GM23338 (cell line): ENCODE data around the gene PERM1. TPM values are rescaled to one million over a fixed set of nuclear protein-coding genes. Genes with fewer than 3 reads are reported as not detected.

Experiments
- CREB1 ChIP-seq: fragments of 250-450 bp; sonication (Bioruptor Pico); IDR thresholded peaks from 2 replicates; pipeline ENCODE4 v1.5.0; 2020; ENCODE audit warnings: low read depth, mild to moderate bottlenecking, moderate library complexity
- CTCF ChIP-seq, 2 experiments: fragments of 200-600 bp in 1 of 2; sonication (generic) in 1 of 2; conservative IDR thresholded peaks; 2 replicates each; pipeline versions ENCODE4 v1.5.1 to v1.6.1; 2016 to 2017; ENCODE audit warnings: antibody characterized with exemption in 2 of 2, low read depth in 2 of 2, mild to moderate bottlenecking in 2 of 2, moderate library complexity in 1 of 2
- ETS1 ChIP-seq: IDR thresholded peaks from 2 replicates; pipeline ENCODE4 v1.6.1; 2016; ENCODE audit warnings: antibody characterized with exemption
- EZH2 ChIP-seq: fragments of 200-600 bp; sonication (generic); IDR thresholded peaks from one replicate; pipeline ENCODE4 v1.8.0; 2017; ENCODE audit warnings: antibody characterized with exemption, mild to moderate bottlenecking, low read depth; ENCODE audit not compliant: unreplicated experiment
- EZH2phosphoT487 ChIP-seq: fragments of 200-600 bp; sonication (generic); IDR thresholded peaks from one replicate; pipeline ENCODE4 v1.8.1; 2018; ENCODE audit warnings: antibody characterized with exemption; ENCODE audit not compliant: unreplicated experiment
- JUNB ChIP-seq: IDR thresholded peaks from one replicate; pipeline ENCODE4 v1.6.1; 2016; ENCODE audit warnings: antibody characterized with exemption; ENCODE audit not compliant: unreplicated experiment
- NANOG ChIP-seq: IDR thresholded peaks from 2 replicates; pipeline ENCODE4 v1.6.1; 2016; ENCODE audit warnings: antibody characterized with exemption, borderline replicate concordance
- POLR2AphosphoS5 ChIP-seq: IDR thresholded peaks from 2 replicates; pipeline ENCODE4 v1.6.1; 2016; ENCODE audit warnings: antibody characterized with exemption, low read depth
- STAT1 ChIP-seq: IDR thresholded peaks from one replicate; pipeline ENCODE4 v1.6.1; 2016; ENCODE audit warnings: antibody characterized with exemption; ENCODE audit not compliant: unreplicated experiment
- ZNF114 ChIP-seq: fragments of 250-450 bp; sonication (Bioruptor Pico); IDR thresholded peaks from 2 replicates; pipeline ENCODE4 v1.5.0; 2020; ENCODE audit warnings: mild to moderate bottlenecking, moderate library complexity
- polyA plus RNA-seq: library from polyadenylated mRNA; unstranded; fragments of >200 nt; fragmentation: Nextera tagmentation; extraction: Ambion mirVana; gene quantifications from 2 replicates; pipeline ENCODE4 v1.2.1, GENCODE V29; 2016
- total RNA-seq: library from RNA; depleted of rRNA; stranded (reverse); fragments of >200 nt; shearing (Covaris generic); gene quantifications from 2 replicates; pipeline ENCODE4 v1.2.3, GENCODE V29; 2014
- TF ChIP-seq, protein P1 (sequence below): fragments of 250-450 bp; sonication (Bioruptor Pico); IDR thresholded peaks from 2 replicates; pipeline ENCODE4 v1.5.0; 2020; ENCODE audit warnings: mild to moderate bottlenecking, moderate library complexity

The PERM1 gene
- total and polyA plus RNA-seq, 2 experiments from 2014 or later, result 1.1 TPM; not detected in 1

GRCh38 chr1:971751-972506, 10.0 kb downstream of the PERM1 start (continued):
- TF ChIP-seq, protein P1, sequence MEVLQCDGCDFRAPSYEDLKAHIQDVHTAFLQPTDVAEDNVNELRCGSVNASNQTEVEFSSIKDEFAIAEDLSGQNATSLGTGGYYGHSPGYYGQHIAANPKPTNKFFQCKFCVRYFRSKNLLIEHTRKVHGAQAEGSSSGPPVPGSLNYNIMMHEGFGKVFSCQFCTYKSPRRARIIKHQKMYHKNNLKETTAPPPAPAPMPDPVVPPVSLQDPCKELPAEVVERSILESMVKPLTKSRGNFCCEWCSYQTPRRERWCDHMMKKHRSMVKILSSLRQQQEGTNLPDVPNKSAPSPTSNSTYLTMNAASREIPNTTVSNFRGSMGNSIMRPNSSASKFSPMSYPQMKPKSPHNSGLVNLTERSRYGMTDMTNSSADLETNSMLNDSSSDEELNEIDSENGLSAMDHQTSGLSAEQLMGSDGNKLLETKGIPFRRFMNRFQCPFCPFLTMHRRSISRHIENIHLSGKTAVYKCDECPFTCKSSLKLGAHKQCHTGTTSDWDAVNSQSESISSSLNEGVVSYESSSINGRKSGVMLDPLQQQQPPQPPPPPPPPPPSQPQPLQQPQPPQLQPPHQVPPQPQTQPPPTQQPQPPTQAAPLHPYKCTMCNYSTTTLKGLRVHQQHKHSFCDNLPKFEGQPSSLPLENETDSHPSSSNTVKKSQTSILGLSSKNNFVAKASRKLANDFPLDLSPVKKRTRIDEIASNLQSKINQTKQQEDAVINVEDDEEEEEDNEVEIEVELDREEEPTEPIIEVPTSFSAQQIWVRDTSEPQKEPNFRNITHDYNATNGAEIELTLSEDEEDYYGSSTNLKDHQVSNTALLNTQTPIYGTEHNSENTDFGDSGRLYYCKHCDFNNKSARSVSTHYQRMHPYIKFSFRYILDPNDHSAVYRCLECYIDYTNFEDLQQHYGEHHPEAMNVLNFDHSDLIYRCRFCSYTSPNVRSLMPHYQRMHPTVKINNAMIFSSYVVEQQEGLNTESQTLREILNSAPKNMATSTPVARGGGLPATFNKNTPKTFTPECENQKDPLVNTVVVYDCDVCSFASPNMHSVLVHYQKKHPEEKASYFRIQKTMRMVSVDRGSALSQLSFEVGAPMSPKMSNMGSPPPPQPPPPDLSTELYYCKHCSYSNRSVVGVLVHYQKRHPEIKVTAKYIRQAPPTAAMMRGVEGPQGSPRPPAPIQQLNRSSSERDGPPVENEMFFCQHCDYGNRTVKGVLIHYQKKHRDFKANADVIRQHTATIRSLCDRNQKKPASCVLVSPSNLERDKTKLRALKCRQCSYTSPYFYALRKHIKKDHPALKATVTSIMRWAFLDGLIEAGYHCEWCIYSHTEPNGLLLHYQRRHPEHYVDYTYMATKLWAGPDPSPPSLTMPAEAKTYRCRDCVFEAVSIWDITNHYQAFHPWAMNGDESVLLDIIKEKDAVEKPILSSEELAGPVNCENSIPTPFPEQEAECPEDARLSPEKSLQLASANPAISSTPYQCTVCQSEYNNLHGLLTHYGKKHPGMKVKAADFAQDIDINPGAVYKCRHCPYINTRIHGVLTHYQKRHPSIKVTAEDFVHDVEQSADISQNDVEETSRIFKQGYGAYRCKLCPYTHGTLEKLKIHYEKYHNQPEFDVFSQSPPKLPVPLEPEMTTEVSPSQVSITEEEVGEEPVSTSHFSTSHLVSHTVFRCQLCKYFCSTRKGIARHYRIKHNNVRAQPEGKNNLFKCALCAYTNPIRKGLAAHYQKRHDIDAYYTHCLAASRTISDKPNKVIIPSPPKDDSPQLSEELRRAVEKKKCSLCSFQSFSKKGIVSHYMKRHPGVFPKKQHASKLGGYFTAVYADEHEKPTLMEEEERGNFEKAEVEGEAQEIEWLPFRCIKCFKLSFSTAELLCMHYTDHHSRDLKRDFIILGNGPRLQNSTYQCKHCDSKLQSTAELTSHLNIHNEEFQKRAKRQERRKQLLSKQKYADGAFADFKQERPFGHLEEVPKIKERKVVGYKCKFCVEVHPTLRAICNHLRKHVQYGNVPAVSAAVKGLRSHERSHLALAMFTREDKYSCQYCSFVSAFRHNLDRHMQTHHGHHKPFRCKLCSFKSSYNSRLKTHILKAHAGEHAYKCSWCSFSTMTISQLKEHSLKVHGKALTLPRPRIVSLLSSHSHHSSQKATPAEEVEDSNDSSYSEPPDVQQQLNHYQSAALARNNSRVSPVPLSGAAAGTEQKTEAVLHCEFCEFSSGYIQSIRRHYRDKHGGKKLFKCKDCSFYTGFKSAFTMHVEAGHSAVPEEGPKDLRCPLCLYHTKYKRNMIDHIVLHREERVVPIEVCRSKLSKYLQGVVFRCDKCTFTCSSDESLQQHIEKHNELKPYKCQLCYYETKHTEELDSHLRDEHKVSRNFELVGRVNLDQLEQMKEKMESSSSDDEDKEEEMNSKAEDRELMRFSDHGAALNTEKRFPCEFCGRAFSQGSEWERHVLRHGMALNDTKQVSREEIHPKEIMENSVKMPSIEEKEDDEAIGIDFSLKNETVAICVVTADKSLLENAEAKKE (CRISPR knock-in tag), result no peak
- TF ChIP-seq ZNF114 (CRISPR knock-in tag), result no peak
- TF ChIP-seq JUNB, result no peak
- no peak for TF ChIP-seq CTCF (conservative IDR thresholded peaks at IDR 0.05; ENCODE audit: low read depth in 2 of 2)
- TF ChIP-seq CREB1 (CRISPR knock-in tag), result no peak
- no peak for TF ChIP-seq NANOG
- TF ChIP-seq EZH2, result no peak
- no peak for TF ChIP-seq ETS1
- TF ChIP-seq STAT1, result no peak
- no peak for TF ChIP-seq POLR2AphosphoS5
- TF ChIP-seq EZH2phosphoT487, result no peak
